B cell (primary cell): ENCODE results near the gene LRRC32. TPM values are rescaled to one million over a fixed set of nuclear protein-coding genes. Genes with fewer than 3 reads are reported as not detected.

Source experiments
- ATAC-seq: fragments of 200-7000 bp; cut with Tn5 transposase; one replicate; pipeline ENCODE4 v1.10.0; 2021; ENCODE audit warnings: low read depth, mild to moderate bottlenecking, moderate number of reproducible peaks, moderate library complexity
- CTCF ChIA-PET: fragments of 350-600 bp; sonication (Branson Sonifier 250); formaldehyde crosslinking; loops from one replicate; lab custom pipeline; 2021; ENCODE audit warnings: antibody characterized with exemption, inconsistent platforms; lab: Charles Lee
- POLR2A ChIA-PET: fragments of 350-600 bp; sonication (Branson Sonifier 250); formaldehyde crosslinking; loops from one replicate; lab custom pipeline; 2021; ENCODE audit warnings: antibody characterized with exemption; lab: Charles Lee
- DNase-seq: peaks from one replicate; pipeline ENCODE4 v3.0.0; 2013
- H2AFZ ChIP-seq: 2 replicates; pipeline ENCODE4 v1.6.1; 2012; ENCODE audit warnings: mild to moderate bottlenecking, low read depth, low read length; ENCODE audit not compliant: insufficient read depth, poor library complexity, severe bottlenecking
- H3K27ac ChIP-seq, 2 donors: 1 replicate in 1 of 2; 2 replicates in 1 of 2; pipeline ENCODE4 v1.5.1; 2012 to 2013; ENCODE audit warnings: low read length in 2 of 2, mild to moderate bottlenecking in 2 of 2, moderate library complexity in 1 of 2
- H3K27me3 ChIP-seq, 4 experiments: fragments of 200-600 bp in 1 of 4; sonication (generic) in 1 of 4; replicated peaks in 1 of 4; 1 replicate in 2 of 4; 2 replicates in 2 of 4; pipeline versions ENCODE4 v1.6.1 to v1.7.0; 2013 to 2016; ENCODE audit warnings: low read length in 3 of 4, mild to moderate bottlenecking in 2 of 4, mixed read lengths in 1 of 4, moderate library complexity in 1 of 4; ENCODE audit not compliant: insufficient read depth in 4 of 4, control insufficient read depth in 3 of 4; ENCODE audit errors: control extremely low read depth in 1 of 4
- H3K36me3 ChIP-seq, 2 experiments: replicated peaks in 1 of 2; 1 replicate in 1 of 2; 2 replicates in 1 of 2; pipeline versions ENCODE4 v1.6.1 to v1.7.1; 2013; ENCODE audit warnings: low read length in 1 of 2; ENCODE audit not compliant: insufficient read depth in 2 of 2, control insufficient read depth in 1 of 2; ENCODE audit errors: control extremely low read depth in 1 of 2, extremely low read depth in 1 of 2
- H3K4me1 ChIP-seq, 2 donors: fragments of 200-600 bp in 1 of 2; sonication (generic) in 1 of 2; 1 replicate in 1 of 2; 2 replicates in 1 of 2; pipeline versions ENCODE4 v1.5.1 to v1.6.1; 2013 to 2017; ENCODE audit warnings: low read length in 2 of 2; ENCODE audit not compliant: control insufficient read depth in 2 of 2, insufficient read depth in 2 of 2
- H3K4me2 ChIP-seq: replicated peaks from 2 replicates; pipeline ENCODE3; 2012; ENCODE audit warnings: mild to moderate bottlenecking, low read depth, low read length; ENCODE audit not compliant: poor library complexity, severe bottlenecking
- H3K4me3 ChIP-seq, 5 experiments: fragments of 200-600 bp in 1 of 5; sonication (generic) in 1 of 5; 1 replicate in 3 of 5; 2 replicates in 2 of 5; pipeline versions ENCODE4 v1.5.1 to v1.7.0; 2011 to 2016; ENCODE audit warnings: low read length in 4 of 5, mild to moderate bottlenecking in 4 of 5, low read depth in 2 of 5, control low read depth in 1 of 5, moderate library complexity in 1 of 5; ENCODE audit not compliant: insufficient read depth in 1 of 5; ENCODE audit errors: control extremely low read depth in 1 of 5, extremely low read depth in 1 of 5
- H3K79me2 ChIP-seq: fragments of 200-600 bp; sonication (generic); one replicate; pipeline ENCODE4 v1.6.0; 2016; ENCODE audit warnings: low read length; ENCODE audit not compliant: control insufficient read depth, insufficient read depth
- H3K9ac ChIP-seq: fragments of 200-600 bp; sonication (generic); 2 replicates; pipeline ENCODE4 v1.6.1; 2017; ENCODE audit warnings: mild to moderate bottlenecking, low read length, moderate library complexity
- H3K9me3 ChIP-seq, 3 donors: one replicate each; pipeline versions ENCODE4 v1.6.1 to v1.7.1; 2013; ENCODE audit warnings: low read length in 2 of 3; ENCODE audit not compliant: control insufficient read depth in 2 of 3, insufficient read depth in 1 of 3; ENCODE audit errors: control extremely low read depth in 1 of 3
- H4K20me1 ChIP-seq: 2 replicates; pipeline ENCODE4 v1.6.0; 2012; ENCODE audit warnings: mild to moderate bottlenecking, low read length; ENCODE audit not compliant: insufficient read depth, control insufficient read depth, poor library complexity, severe bottlenecking
- H3K27ac Mint-ChIP-seq: one replicate; pipeline ENCODE4 v1.8.0; 2021; ENCODE audit warnings: mixed read lengths
- H3K27me3 Mint-ChIP-seq: one replicate; pipeline ENCODE4 v1.8.0; 2021; ENCODE audit warnings: mixed read lengths
- H3K4me1 Mint-ChIP-seq: one replicate; pipeline ENCODE4 v1.8.0; 2021; ENCODE audit warnings: mixed read lengths
- H3K4me3 Mint-ChIP-seq: one replicate; pipeline ENCODE4 v1.8.0; 2021; ENCODE audit warnings: mixed read lengths
- H3K9me3 Mint-ChIP-seq: one replicate; pipeline ENCODE4 v1.8.0; 2022; ENCODE audit warnings: mixed read lengths; ENCODE audit not compliant: insufficient read depth
- CTCF ChIP-seq: fragments of 200-600 bp; IDR thresholded peaks from one replicate; pipeline ENCODE4 v1.8.0; 2022; ENCODE audit warnings: antibody characterized with exemption, mild to moderate bottlenecking
- EZH2 ChIP-seq: IDR thresholded peaks from 2 replicates; pipeline ENCODE4 v1.6.1; 2012; ENCODE audit warnings: borderline replicate concordance, low read depth, mild to moderate bottlenecking, moderate library complexity, low read length; ENCODE audit not compliant: insufficient read depth, poor library complexity, severe bottlenecking
- WGBS: methylation state at CpG from one replicate; pipeline ENCODE4 v1.1.5; 2013; ENCODE audit warnings: missing lambda C conversion rate; ENCODE audit not compliant: insufficient coverage; 5-methylcytosine and 5-hydroxymethylcytosine counted together
- intact Hi-C: fragments of 100-400 bp; cut with micrococcal nuclease; formaldehyde crosslinking; loops from one replicate; pipeline ENCODE4 v1.10.0; 2022
- polyA plus RNA-seq: library from polyadenylated mRNA; depleted of rRNA; stranded (reverse); fragments of >200 nt; gene quantifications from 2 replicates; pipeline ENCODE4 v1.2.3, GENCODE V29; 2012
- total RNA-seq, 2 donors: library from RNA; stranded (reverse); fragments of 120-200 nt in 1 of 2; gene quantifications; 1 replicate in 1 of 2; 2 replicates in 1 of 2; pipeline versions ENCODE4 v1.2.3 to v1.2.4, GENCODE V29; 2013 to 2022

Gene LRRC32
- total and polyA plus RNA-seq, 2 donors (not counting 1 experiment from before 2014, with no cell fraction given), result 0.60 to 1.4 TPM

GRCh38 chr11:76716268-76716667 is 45.7 kb upstream of the LRRC32 start:
- H3K4me3 ChIP-seq, result no peak overlapping the region
- no peak overlapping the region for H3K27ac ChIP-seq
- H3K4me2 ChIP-seq, result no peak overlapping the region
- DNase-seq, result no peak
- H3K79me2 ChIP-seq, result no peaks in the 10 kb centered on the region
- TF ChIP-seq CTCF, result no peak
- TF ChIP-seq EZH2, result no peak
- ChIA-PET POLR2A (no interaction called here), CTCF (interaction anchor here (0.9 kb wide), 1 partner anchor 18 kb away, joined by 3 read pairs; no protein-coding TSS in a partner anchor)
- intact Hi-C loops, result no loop called here
- H3K4me1 ChIP-seq, result no peaks in the 10 kb centered on the region
- no peak for ATAC-seq
- WGBS, result 89% methylated on average over 6 of the region's 9 CpGs
- no peaks in the 10 kb centered on the region for H3K36me3 ChIP-seq
- Mint-ChIP-seq H3K4me3 (no peak overlapping the region), H3K27ac (no peak overlapping the region), H3K27me3 (peaks cover 8% of the 10 kb centered on the region), H3K4me1 (no peaks in the 10 kb centered on the region), H3K9me3 (no peaks in the 10 kb centered on the region)
- H3K9me3 ChIP-seq, result no peaks in the 10 kb centered on the region
- no peak overlapping the region for H3K9ac ChIP-seq
- H3K27me3 ChIP-seq, result no peaks in the 10 kb centered on the region
- H2AFZ ChIP-seq, result no peak overlapping the region
- no peaks in the 10 kb centered on the region for H4K20me1 ChIP-seq

DNA sequence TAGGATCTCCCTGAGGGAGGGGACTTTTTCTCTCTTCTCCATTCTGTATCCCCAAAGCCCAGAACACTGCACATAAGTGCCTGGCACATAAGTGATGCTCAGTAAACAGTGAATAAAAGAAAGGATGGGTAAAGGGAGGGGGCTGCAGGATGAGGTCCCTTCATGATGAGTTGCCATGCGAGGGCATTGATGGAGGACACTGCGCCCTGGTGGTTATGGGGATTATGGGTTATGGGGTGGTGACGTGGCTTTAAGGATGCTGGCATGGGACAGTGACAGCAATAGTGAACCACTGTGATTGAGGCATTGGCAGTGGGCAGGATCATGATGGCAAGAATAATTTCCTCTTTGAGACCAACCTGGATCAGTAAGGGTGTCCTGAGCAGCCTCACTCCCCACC is 43.9 kb upstream of the LRRC32 start:
- Mint-ChIP-seq H3K9me3 (no peaks in the 10 kb centered on the region), H3K27ac (no peak overlapping the region), H3K4me3 (no peak overlapping the region), H3K27me3 (peaks cover 8% of the 10 kb centered on the region), H3K4me1 (no peaks in the 10 kb centered on the region)
- H3K79me2 ChIP-seq, result no peaks in the 10 kb centered on the region
- no peaks in the 10 kb centered on the region for H3K36me3 ChIP-seq
- ATAC-seq (no peak), DNase-seq (no peak)
- ChIA-PET CTCF (interaction anchor here (0.9 to 1.1 kb wide), 2 partner anchors 9 to 116 kb away, joined by 3 to 5 read pairs; no protein-coding TSS in a partner anchor), POLR2A (no interaction called here)
- no peak overlapping the region for H3K9ac ChIP-seq
- H4K20me1 ChIP-seq, result no peaks in the 10 kb centered on the region
- H3K4me3 ChIP-seq, result no peak overlapping the region
- no peaks in the 10 kb centered on the region for H3K27me3 ChIP-seq
- no peaks in the 10 kb centered on the region for H3K4me1 ChIP-seq
- H3K9me3 ChIP-seq, result no peaks in the 10 kb centered on the region
- WGBS, result 84% methylated on average over 3 of the region's 3 CpGs
- no peak overlapping the region for H3K4me2 ChIP-seq
- intact Hi-C loops, result no loop called here
- no peak overlapping the region for H2AFZ ChIP-seq
- TF ChIP-seq CTCF, result no peak
- no peak for TF ChIP-seq EZH2
- H3K27ac ChIP-seq, result no peak overlapping the region
